DND-41 (cell line): ENCODE results near the gene NGLY1.
A peak's percentile ranks its signal among the peaks of the same experiment; 100 is the strongest.

Source experiments
- ATAC-seq: fragments of 200-7000 bp; cut with Tn5 transposase; 3 replicates; pipeline ENCODE4 v1.9.1; 2021; ENCODE audit warnings: low read depth; ENCODE audit not compliant: insufficient read depth
- DNase-seq: peaks from one replicate; pipeline ENCODE4 v3.0.0-alpha.2; 2020
- H2AFZ ChIP-seq: 2 replicates; pipeline ENCODE4 v1.6.0; 2012; ENCODE audit warnings: low read depth, low read length
- H3K27ac ChIP-seq: 2 replicates; pipeline ENCODE4 v1.5.1; 2012; ENCODE audit warnings: low read length, inconsistent platforms
- H3K27me3 ChIP-seq: fragments of 200-600 bp; sonication (generic); 2 replicates; pipeline ENCODE4 v1.6.0; 2012; ENCODE audit warnings: low read length, mild to moderate bottlenecking, inconsistent platforms; ENCODE audit not compliant: insufficient read depth, poor library complexity
- H3K36me3 ChIP-seq: 2 replicates; pipeline ENCODE4 v1.5.1; 2012; ENCODE audit warnings: low read length, inconsistent platforms; ENCODE audit not compliant: insufficient read depth
- H3K4me1 ChIP-seq: 2 replicates; pipeline ENCODE4 v1.5.1; 2012; ENCODE audit warnings: mild to moderate bottlenecking, low read length; ENCODE audit not compliant: insufficient read depth
- H3K4me2 ChIP-seq: 2 replicates; pipeline ENCODE4 v1.6.0; 2012; ENCODE audit warnings: mild to moderate bottlenecking, moderate library complexity, low read length, inconsistent platforms; ENCODE audit not compliant: insufficient read depth
- H3K4me3 ChIP-seq, 2 experiments: fragments of 200-600 bp in 1 of 2; shearing (Covaris generic) in 1 of 2; 2 replicates each; pipeline ENCODE4 v1.5.1; 2012 to 2016; ENCODE audit warnings: inconsistent platforms in 2 of 2, low read length in 2 of 2, mild to moderate bottlenecking in 2 of 2, low read depth in 1 of 2, moderate library complexity in 1 of 2
- H3K79me2 ChIP-seq: 2 replicates; pipeline ENCODE4 v1.6.0; 2012; ENCODE audit warnings: low read length, inconsistent platforms; ENCODE audit not compliant: insufficient read depth
- H3K9ac ChIP-seq: 2 replicates; pipeline ENCODE4 v1.6.0; 2012; ENCODE audit warnings: low read depth, mild to moderate bottlenecking, inconsistent platforms, low read length, moderate library complexity
- H3K9me3 ChIP-seq: 2 replicates; pipeline ENCODE4 v1.5.1; 2012; ENCODE audit warnings: low read length, moderate library complexity, mild to moderate bottlenecking, inconsistent platforms; ENCODE audit not compliant: insufficient read depth, severe bottlenecking
- H4K20me1 ChIP-seq: 2 replicates; pipeline ENCODE4 v1.6.0; 2012; ENCODE audit warnings: low read length; ENCODE audit not compliant: insufficient read depth
- CTCF ChIP-seq: IDR thresholded peaks from 2 replicates; pipeline ENCODE4 v1.5.1; 2012; ENCODE audit warnings: borderline replicate concordance, low read length, moderate library complexity, mild to moderate bottlenecking; ENCODE audit not compliant: poor library complexity, severe bottlenecking; ENCODE audit errors: extremely low read depth
- EZH2 ChIP-seq: IDR thresholded peaks from 3 replicates; pipeline ENCODE4 v1.6.1; 2012; ENCODE audit warnings: borderline replicate concordance, low read depth, mild to moderate bottlenecking, moderate library complexity, low read length, inconsistent platforms; ENCODE audit not compliant: severe bottlenecking

Gene NGLY1

GRCh38 chr3:25781145-25781757 is 2.0 kb downstream of the NGLY1 start:
- Histone ChIP-seq H3K4me2 (peak overlapping the region; percentile 82), H3K79me2 (peaks cover 65% of the 10 kb centered on the region), H2AFZ (no peak overlapping the region), H3K27ac (peak overlapping the region; percentile 91; the same call in 1 of the 2 replicates), H3K9me3 (no peaks in the 10 kb centered on the region), H3K9ac (peak overlapping the region; percentile 83), H3K4me1 (peaks cover 37% of the 10 kb centered on the region), H4K20me1 (peaks cover 8% of the 10 kb centered on the region), H3K27me3 (no peaks in the 10 kb centered on the region), H3K4me3 (peak overlapping the region in 1 of 2 experiments; percentile 60; a peak in 2 of 4 replicates), H3K36me3 (peaks cover 33% of the 10 kb centered on the region)
- DNase-seq (no peak), ATAC-seq (no peak)
- no peak for TF ChIP-seq EZH2
- TF ChIP-seq CTCF = no peak

GRCh38 chr3:25780618-25781017 is 2.6 kb downstream of the NGLY1 start:
- H3K79me2 ChIP-seq = peaks cover 69% of the 10 kb centered on the region
- TF ChIP-seq CTCF (no peak), EZH2 (no peak)
- H4K20me1 ChIP-seq = peaks cover 8% of the 10 kb centered on the region
- H3K4me2 ChIP-seq = peak overlapping the region; percentile 82
- H3K27me3 ChIP-seq = no peaks in the 10 kb centered on the region
- H3K4me3 ChIP-seq = no peak overlapping the region; a peak in 1 of 4 replicates
- no peak for ATAC-seq
- DNase-seq = no peak
- no peaks in the 10 kb centered on the region for H3K9me3 ChIP-seq
- H2AFZ ChIP-seq = no peak overlapping the region
- peaks cover 37% of the 10 kb centered on the region for H3K4me1 ChIP-seq
- no peak overlapping the region for H3K9ac ChIP-seq
- H3K27ac ChIP-seq = no peak overlapping the region
- H3K36me3 ChIP-seq = peaks cover 39% of the 10 kb centered on the region

GRCh38 chr3:25775936-25776335 is 7.3 kb downstream of the NGLY1 start:
- H4K20me1 ChIP-seq = no peaks in the 10 kb centered on the region; the same call in 1 of the 2 replicates
- DNase-seq = no peak
- H3K4me2 ChIP-seq = no peak overlapping the region
- H3K36me3 ChIP-seq = peaks cover 56% of the 10 kb centered on the region
- H3K9me3 ChIP-seq = no peaks in the 10 kb centered on the region
- no peak overlapping the region for H2AFZ ChIP-seq
- peaks cover 10% of the 10 kb centered on the region for H3K4me1 ChIP-seq
- ATAC-seq = no peak
- peaks cover 77% of the 10 kb centered on the region for H3K79me2 ChIP-seq
- no peak overlapping the region for H3K9ac ChIP-seq
- H3K27ac ChIP-seq = no peak overlapping the region
- no peak overlapping the region for H3K4me3 ChIP-seq
- TF ChIP-seq CTCF = no peak
- no peak for TF ChIP-seq EZH2
- no peaks in the 10 kb centered on the region for H3K27me3 ChIP-seq
